GM20000 (cell line): ENCODE measurements around the gene LPIN2.
"Not testable (repeated sequence)": the region's sequence is repeated elsewhere in the genome, so short reads cannot be mapped to it uniquely, and the experiment has no call there.

Source experiments
- DNase-seq: peaks from one replicate; pipeline ENCODE4 v3.0.0; 2012; ENCODE audit warnings: low spot score
- CTCF ChIP-seq: IDR thresholded peaks from 2 replicates; pipeline ENCODE4 v1.5.1; 2012; ENCODE audit warnings: mild to moderate bottlenecking, control low read depth; ENCODE audit errors: extremely low read depth, missing control alignments

LPIN2 gene

GRCh38 chr18:3051718-3052410 lies 38.9 kb upstream of the LPIN2 start:
- no peak for DNase-seq

GRCh38 chr18:3049897-3050454 lies 37.0 kb upstream of the LPIN2 start:
- not testable (repeated sequence) for DNase-seq

More at GRCh38 chr18:3051718-3052410, 38.9 kb upstream of the LPIN2 start:
- no peak for TF ChIP-seq CTCF

GRCh38 chr18:3048820-3049349 lies 35.9 kb upstream of the LPIN2 start:
- no peak for TF ChIP-seq CTCF

GRCh38 chr18:3048121-3048520 lies 35.2 kb upstream of the LPIN2 start:
- TF ChIP-seq CTCF, result no peak
- no peak for DNase-seq

More at GRCh38 chr18:3048820-3049349, 35.9 kb upstream of the LPIN2 start:
- no peak for DNase-seq

- TF ChIP-seq CTCF, result no peak
- no peak for DNase-seq
These were observed 33.4 kb upstream of the LPIN2 start for GRCh38 chr18:3046216-3046808.

GRCh38 chr18:3044931-3045698 lies 32.2 kb upstream of the LPIN2 start:
- no peak for TF ChIP-seq CTCF
- DNase-seq, result no peak

- TF ChIP-seq CTCF, result no peak
- DNase-seq, result no peak
These were observed 29.4 kb upstream of the LPIN2 start for GRCh38 chr18:3042379-3042778.
